ENCODE measurements around the gene PLEKHA4.

- TF ChIP-seq, protein P1, sequence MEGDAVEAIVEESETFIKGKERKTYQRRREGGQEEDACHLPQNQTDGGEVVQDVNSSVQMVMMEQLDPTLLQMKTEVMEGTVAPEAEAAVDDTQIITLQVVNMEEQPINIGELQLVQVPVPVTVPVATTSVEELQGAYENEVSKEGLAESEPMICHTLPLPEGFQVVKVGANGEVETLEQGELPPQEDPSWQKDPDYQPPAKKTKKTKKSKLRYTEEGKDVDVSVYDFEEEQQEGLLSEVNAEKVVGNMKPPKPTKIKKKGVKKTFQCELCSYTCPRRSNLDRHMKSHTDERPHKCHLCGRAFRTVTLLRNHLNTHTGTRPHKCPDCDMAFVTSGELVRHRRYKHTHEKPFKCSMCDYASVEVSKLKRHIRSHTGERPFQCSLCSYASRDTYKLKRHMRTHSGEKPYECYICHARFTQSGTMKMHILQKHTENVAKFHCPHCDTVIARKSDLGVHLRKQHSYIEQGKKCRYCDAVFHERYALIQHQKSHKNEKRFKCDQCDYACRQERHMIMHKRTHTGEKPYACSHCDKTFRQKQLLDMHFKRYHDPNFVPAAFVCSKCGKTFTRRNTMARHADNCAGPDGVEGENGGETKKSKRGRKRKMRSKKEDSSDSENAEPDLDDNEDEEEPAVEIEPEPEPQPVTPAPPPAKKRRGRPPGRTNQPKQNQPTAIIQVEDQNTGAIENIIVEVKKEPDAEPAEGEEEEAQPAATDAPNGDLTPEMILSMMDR (IDR thresholded peaks at IDR 0.05): no peak
- TF ChIP-seq POLR2A (IDR thresholded peaks at IDR 0.05): no peak
Measured at GRCh38 chr19:48918071-48918470, 49.7 kb upstream of the PLEKHA4 start.
